A673 (cell line): ENCODE data around the gene PPP2R5B.

Source experiments
- EZH2 ChIP-seq: fragments of 200-600 bp; sonication (generic); IDR thresholded peaks from 2 replicates; pipeline ENCODE4 v1.6.1; 2017; ENCODE audit warnings: borderline replicate concordance, low read depth, mild to moderate bottlenecking, mixed read lengths, antibody characterized with exemption, low read length; ENCODE audit not compliant: poor library complexity, severe bottlenecking
- TF ChIP-seq, protein P1 (sequence below): fragments of 300-800, 200-600 bp; sonication (generic); conservative IDR thresholded peaks from 2 replicates; pipeline ENCODE4 v1.5.1; 2017; ENCODE audit warnings: low read depth, mild to moderate bottlenecking, antibody characterized with exemption, low read length, moderate library complexity, mixed read lengths

DNA sequence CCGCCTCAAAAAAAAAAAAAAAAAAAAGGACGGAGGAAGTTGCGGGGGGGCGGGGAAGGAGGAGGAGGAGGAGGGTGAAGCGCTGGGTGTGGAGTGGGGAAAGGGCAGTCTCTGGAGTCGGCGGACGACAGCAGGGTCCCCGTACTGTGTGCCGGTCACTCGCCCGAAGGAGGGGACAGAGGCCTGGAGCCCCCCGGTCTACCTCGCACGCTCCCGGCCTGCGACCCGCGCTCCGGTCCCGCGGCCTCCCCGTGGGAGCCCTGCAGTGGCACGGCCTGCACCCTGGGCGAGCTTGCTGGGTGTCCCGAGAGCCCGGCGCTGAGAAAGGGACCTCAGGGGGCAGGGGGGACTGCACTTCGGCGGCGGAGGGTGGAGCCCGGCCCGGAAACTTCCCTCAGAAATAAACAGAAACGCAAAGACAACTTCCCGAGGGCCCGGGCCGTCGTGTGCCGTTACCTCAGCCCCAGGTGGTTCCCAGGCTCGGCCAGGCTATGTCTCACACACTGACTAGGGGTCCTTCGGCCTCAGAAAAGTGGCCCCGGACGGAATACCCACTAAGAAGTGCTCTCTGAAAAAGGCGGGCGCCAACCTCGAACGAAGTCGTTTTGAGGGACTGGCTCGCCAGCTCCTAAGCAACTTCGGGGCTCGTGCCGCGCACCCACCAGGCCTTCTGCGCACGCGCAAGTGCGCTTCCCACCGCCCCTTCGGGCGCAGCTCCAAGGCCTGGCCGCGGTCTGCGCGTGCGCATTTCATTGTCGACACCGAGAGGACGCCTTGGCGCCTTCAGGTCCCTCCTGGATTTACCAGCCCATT is 47.1 kb downstream of the PPP2R5B start, which contains the start of gene MAJIN:
- TF ChIP-seq, protein P1, sequence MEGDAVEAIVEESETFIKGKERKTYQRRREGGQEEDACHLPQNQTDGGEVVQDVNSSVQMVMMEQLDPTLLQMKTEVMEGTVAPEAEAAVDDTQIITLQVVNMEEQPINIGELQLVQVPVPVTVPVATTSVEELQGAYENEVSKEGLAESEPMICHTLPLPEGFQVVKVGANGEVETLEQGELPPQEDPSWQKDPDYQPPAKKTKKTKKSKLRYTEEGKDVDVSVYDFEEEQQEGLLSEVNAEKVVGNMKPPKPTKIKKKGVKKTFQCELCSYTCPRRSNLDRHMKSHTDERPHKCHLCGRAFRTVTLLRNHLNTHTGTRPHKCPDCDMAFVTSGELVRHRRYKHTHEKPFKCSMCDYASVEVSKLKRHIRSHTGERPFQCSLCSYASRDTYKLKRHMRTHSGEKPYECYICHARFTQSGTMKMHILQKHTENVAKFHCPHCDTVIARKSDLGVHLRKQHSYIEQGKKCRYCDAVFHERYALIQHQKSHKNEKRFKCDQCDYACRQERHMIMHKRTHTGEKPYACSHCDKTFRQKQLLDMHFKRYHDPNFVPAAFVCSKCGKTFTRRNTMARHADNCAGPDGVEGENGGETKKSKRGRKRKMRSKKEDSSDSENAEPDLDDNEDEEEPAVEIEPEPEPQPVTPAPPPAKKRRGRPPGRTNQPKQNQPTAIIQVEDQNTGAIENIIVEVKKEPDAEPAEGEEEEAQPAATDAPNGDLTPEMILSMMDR: no peak
- no peak for TF ChIP-seq EZH2
